Body of pancreas (tissue), 4 donors: Measurements from ENCODE around the gene PDCD1.

Experiments
- CTCF ChIP-seq, 7 experiments: fragments of 450-650 bp in 4 of 7; fragments of 200-600 bp in 3 of 7; sonication (generic) in 3 of 7; IDR thresholded peaks; one replicate each; pipeline ENCODE4 v1.5.1; 2016 to 2019; ENCODE audit warnings: antibody characterized with exemption in 7 of 7
- POLR2A ChIP-seq, 3 donors: fragments of 450-650 bp; IDR thresholded peaks; one replicate each; pipeline ENCODE4 v1.6.1; 2016; ENCODE audit warnings: antibody characterized with exemption in 3 of 3, mild to moderate bottlenecking in 2 of 3

GRCh38 chr2:241815477-241816430 is 42.9 kb downstream of the PDCD1 start:
- TF ChIP-seq CTCF (IDR thresholded peaks at IDR 0.05) (no peak), POLR2A (IDR thresholded peaks at IDR 0.05) (no peak)
